Ascending aorta (tissue), 2 donors: Measurements from ENCODE around the gene RYR1. TPM values are rescaled to one million over a fixed set of nuclear protein-coding genes. Genes with fewer than 3 reads are reported as not detected.
"Not testable (repeated sequence)": the region's sequence is repeated elsewhere in the genome, so short reads cannot be mapped to it uniquely, and the experiment has no call there.

ENCODE experiments used
- DNase-seq, 2 donors: peaks; one replicate each; pipeline ENCODE4 v3.0.0-alpha.2; 2019; ENCODE audit warnings: low spot score in 2 of 2
- H3K27ac ChIP-seq, 2 donors: fragments of 200-600 bp; sonication (generic); one replicate each; pipeline ENCODE4 v1.5.1; 2016 to 2017; ENCODE audit warnings: mild to moderate bottlenecking in 1 of 2
- H3K27me3 ChIP-seq: fragments of 200-600 bp; sonication (generic); one replicate; pipeline ENCODE4 v1.5.1; 2017
- H3K36me3 ChIP-seq, 2 donors: fragments of 200-600 bp; sonication (generic); one replicate each; pipeline ENCODE4 v1.5.1; 2016
- H3K4me1 ChIP-seq, 2 donors: fragments of 200-600 bp; sonication (generic); one replicate each; pipeline ENCODE4 v1.5.1; 2016 to 2017; ENCODE audit warnings: mild to moderate bottlenecking in 1 of 2
- H3K4me3 ChIP-seq, 2 donors: fragments of 200-600 bp; sonication (generic); one replicate each; pipeline ENCODE4 v1.5.1; 2016 to 2017; ENCODE audit warnings: mild to moderate bottlenecking in 1 of 2
- H3K9me3 ChIP-seq, 2 donors: fragments of 200-600 bp; sonication (generic); one replicate each; pipeline ENCODE4 v1.5.1; 2016
- intact Hi-C: fragments of 100-400 bp; cut with DNase I; formaldehyde crosslinking; loops from one replicate; pipeline ENCODE4 v1.15.1; 2023
- total RNA-seq: library from RNA; depleted of rRNA; stranded (reverse); fragments of >200 nt; gene quantifications from one replicate; pipeline ENCODE4 v1.1.0, GENCODE V29; 2016
- TF ChIP-seq, protein P1 (sequence below), 3 experiments: fragments of 200-600 bp in 2 of 3; fragments of 450-650 bp in 1 of 3; sonication (generic) in 2 of 3; IDR thresholded peaks; one replicate each; pipeline ENCODE4 v1.5.1; 2016 to 2019; ENCODE audit warnings: antibody characterized with exemption in 3 of 3, mild to moderate bottlenecking in 1 of 3, moderate library complexity in 1 of 3

RYR1 gene
- total RNA-seq, 1 donor from 2014 or later: 1.5 TPM

DNA sequence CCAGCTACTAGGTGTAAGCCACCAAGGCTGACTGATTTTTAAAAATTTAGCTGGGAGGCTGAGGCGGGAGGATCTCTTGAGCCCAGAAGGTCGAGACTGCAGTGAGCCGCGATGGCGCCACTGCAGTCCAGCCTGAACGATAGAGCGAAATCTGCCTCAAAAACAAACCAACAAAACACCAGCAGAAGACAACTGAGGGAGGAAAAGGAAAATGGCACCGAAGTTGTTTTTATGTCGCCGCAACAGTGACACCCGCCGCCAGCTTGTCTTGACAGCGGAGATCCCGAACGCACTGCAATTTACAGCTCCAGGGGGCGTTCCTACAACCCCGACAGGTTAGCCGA, 30.9 kb upstream of the RYR1 start:
- Histone ChIP-seq H3K9me3 (no peaks in the 10 kb centered on the region), H3K27ac (no peak overlapping the region), H3K27me3 (no peaks in the 10 kb centered on the region), H3K36me3 (peaks cover 9 to 19% of the 10 kb centered on the region in 2 donors), H3K4me1 (peaks cover 0 to 11% of the 10 kb centered on the region in 2 donors), H3K4me3 (peak overlapping the region; percentile 49 to 93)
- DNase-seq: no peak
- intact Hi-C loops: loop anchor here (2.0 to 5.0 kb wide), 4 partner anchors 66 to 500 kb away; no protein-coding TSS in a partner anchor
- TF ChIP-seq, protein P1, sequence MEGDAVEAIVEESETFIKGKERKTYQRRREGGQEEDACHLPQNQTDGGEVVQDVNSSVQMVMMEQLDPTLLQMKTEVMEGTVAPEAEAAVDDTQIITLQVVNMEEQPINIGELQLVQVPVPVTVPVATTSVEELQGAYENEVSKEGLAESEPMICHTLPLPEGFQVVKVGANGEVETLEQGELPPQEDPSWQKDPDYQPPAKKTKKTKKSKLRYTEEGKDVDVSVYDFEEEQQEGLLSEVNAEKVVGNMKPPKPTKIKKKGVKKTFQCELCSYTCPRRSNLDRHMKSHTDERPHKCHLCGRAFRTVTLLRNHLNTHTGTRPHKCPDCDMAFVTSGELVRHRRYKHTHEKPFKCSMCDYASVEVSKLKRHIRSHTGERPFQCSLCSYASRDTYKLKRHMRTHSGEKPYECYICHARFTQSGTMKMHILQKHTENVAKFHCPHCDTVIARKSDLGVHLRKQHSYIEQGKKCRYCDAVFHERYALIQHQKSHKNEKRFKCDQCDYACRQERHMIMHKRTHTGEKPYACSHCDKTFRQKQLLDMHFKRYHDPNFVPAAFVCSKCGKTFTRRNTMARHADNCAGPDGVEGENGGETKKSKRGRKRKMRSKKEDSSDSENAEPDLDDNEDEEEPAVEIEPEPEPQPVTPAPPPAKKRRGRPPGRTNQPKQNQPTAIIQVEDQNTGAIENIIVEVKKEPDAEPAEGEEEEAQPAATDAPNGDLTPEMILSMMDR (IDR thresholded peaks at IDR 0.05): no peak

DNA sequence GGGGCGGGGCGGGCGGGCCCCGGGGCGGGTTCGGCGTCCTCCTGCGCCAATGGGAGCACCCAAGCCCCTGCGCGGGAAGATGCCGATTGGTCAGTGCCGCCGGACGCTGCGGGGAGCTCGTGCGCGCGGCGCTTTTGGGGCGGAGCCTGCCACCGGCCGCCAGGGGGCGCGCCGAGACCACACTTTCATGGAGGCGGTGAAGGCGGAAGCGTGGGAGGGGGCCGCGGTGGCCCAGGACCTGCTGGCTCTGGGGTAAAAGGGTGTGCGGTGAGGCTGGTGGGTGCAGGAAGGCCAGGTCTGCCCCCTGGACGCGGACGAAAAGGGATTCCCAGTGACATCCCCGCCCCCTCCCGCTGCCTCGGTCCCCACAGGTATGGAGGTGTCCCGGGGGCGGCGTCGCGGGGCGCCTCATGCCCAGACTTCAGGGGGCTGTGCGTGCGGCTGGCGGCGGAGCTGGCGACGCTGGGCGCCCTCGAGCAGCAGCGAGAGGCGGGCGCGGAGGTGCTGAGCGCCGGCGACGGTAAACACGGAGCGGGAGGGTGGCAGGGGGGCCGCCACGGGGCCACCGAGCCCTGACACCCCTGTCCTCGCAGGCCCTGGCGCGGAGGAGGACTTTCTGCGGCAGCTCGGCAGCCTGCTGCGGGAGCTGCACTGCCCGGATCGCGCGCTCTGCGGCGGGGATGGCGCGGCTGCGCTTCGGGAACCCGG, 30.4 kb upstream of the RYR1 start, which contains the start of gene FAM98C:
TSS of gene FAM98C (plus strand) at position 127 of the 708 bp plus-strand sequence. CDS start at position 188, 61 bp downstream.
- H3K4me1 ChIP-seq: peaks cover 0 to 11% of the 10 kb centered on the region in 2 donors
- intact Hi-C loops: loop anchor here (1.0 to 5.0 kb wide), 7 partner anchors 15 to 527 kb away; partner anchors contain the start of genes GGN, MRPS12, PSMD8 and SARS2

DNA sequence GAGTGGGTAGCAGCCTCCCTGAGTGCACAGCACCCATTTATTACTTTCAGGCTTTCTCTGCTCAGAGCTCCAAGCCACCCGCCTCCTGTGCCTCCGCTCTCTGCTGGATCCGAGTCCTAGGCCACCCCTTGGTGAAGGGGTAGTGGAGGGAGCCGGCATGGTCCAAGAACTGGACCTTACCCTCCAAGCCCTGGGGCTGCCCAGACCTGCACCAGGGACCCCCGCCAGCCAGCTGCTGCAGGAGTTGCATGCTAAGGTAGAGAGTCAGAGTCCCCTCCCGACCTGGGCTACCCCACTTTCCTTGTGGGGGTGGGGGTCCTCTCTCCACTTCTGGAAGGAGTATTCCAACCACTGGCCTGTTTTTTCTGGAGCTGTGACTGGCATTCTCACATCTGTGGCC, 28.6 kb upstream of the RYR1 start:
- Histone ChIP-seq H3K9me3 (no peaks in the 10 kb centered on the region), H3K27ac (no peak overlapping the region), H3K36me3 (peaks cover 12 to 19% of the 10 kb centered on the region in 2 donors), H3K4me3 (no peak overlapping the region), H3K27me3 (no peaks in the 10 kb centered on the region), H3K4me1 (peaks cover 0 to 11% of the 10 kb centered on the region in 2 donors)
- intact Hi-C loops: loop anchor here (5.0 kb wide), 1 partner anchor 497 kb away; no protein-coding TSS in a partner anchor
- TF ChIP-seq, protein P1 (IDR thresholded peaks at IDR 0.05): no peak
- DNase-seq: no peak

More for the DNA sequence above, 30.4 kb upstream of the RYR1 start, which contains the start of gene FAM98C:
- H3K9me3 ChIP-seq: no peaks in the 10 kb centered on the region
- peak; percentile 92 to 99 for DNase-seq
- H3K27ac ChIP-seq: peak within 1 kb of the TSS; percentile 72 to 73
- peaks cover 9 to 19% of the 10 kb centered on the region in 2 donors for H3K36me3 ChIP-seq
- TF ChIP-seq, protein P1 (IDR thresholded peaks at IDR 0.05): peak; percentile 95 to 97 (median 96)
- H3K4me3 ChIP-seq: peak within 1 kb of the TSS; percentile 93
- H3K27me3 ChIP-seq: no peaks in the 10 kb centered on the region

DNA sequence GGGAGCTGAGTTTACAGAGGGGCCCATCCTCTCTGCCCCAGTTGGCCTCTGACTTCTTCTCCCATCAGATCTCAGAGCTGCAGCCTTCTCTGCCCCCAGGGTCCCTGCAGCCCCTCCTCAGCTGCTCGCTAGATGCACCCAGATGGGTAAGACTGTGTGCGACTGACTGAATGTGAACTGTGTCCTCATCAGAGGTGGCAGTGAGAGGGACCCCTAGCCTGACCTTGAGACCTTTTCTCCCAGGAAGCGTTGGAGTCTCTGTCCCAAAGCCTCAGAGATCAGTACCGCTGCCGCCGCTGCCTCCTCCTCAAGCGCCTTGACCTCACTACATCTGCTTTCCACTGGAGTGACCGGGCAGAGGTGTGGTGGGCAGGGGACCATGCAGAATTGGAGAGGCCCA, 28.2 kb upstream of the RYR1 start:
- Histone ChIP-seq H3K4me3 (no peak overlapping the region), H3K4me1 (peaks cover 0 to 11% of the 10 kb centered on the region in 2 donors), H3K36me3 (peaks cover 12 to 19% of the 10 kb centered on the region in 2 donors), H3K9me3 (no peaks in the 10 kb centered on the region), H3K27me3 (no peaks in the 10 kb centered on the region), H3K27ac (no peak overlapping the region)
- TF ChIP-seq, protein P1 (IDR thresholded peaks at IDR 0.05): no peak
- intact Hi-C loops: no loop called here
- no peak for DNase-seq

DNA sequence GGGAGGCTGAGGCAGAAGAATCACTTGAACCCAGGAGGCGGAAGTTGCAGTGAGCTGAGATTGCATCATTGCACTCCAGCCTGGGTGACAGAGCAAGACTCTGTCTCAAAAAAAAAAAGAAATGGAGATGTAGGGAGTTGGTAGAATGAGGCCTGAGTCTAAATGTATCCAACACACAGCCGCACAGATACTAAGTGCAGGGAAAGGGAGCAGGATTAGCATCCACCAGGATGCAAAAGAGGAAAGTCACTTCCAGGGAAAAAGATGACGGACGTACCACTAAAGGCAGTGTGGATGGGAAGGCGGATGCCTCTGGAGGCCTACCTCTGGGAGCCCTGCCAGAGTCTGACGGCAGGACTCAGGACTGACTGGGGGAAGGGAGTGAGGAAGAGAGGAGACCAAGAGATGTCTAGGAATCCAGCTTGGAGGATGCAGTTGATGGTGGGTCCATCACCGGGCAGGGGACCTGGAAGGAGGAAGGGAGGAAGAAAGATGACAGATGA, 23.8 kb upstream of the RYR1 start:
- Histone ChIP-seq H3K4me1 (no peaks in the 10 kb centered on the region), H3K9me3 (no peaks in the 10 kb centered on the region), H3K27me3 (no peaks in the 10 kb centered on the region), H3K27ac (no peak overlapping the region), H3K36me3 (peaks cover 12 to 19% of the 10 kb centered on the region in 2 donors), H3K4me3 (no peak overlapping the region)
- TF ChIP-seq, protein P1 (IDR thresholded peaks at IDR 0.05): no peak
- no peak for DNase-seq
- intact Hi-C loops: no loop called here

DNA sequence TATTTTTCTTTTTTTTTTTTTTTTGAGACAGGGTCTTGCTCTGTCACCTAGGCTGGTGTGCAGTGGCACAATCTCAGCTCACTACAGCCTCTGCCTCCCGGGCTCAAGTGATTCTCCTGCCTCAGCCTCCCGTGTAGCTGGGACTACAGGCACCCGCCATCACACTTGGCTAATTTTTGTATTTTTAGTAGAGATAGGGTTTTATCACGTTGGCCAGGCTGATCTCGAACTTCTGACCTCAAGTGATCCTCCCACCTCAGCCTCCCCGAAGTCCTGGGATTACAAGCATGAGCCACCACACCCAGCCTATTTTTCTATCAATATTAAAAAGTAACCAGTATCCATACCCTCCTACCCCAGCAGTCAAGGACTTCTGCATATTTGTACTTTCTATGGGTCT, 23.1 kb upstream of the RYR1 start:
- peaks cover 12% of the 10 kb centered on the region in 2 donors for H3K36me3 ChIP-seq
- DNase-seq, intact Hi-C loops, H3K9me3 ChIP-seq, H3K27ac ChIP-seq, H3K4me1 ChIP-seq, H3K4me3 ChIP-seq, H3K27me3 ChIP-seq: not testable (repeated sequence)
